HG03196 (cell line): ENCODE data around the gene CCSER1.

Source experiments
- ATAC-seq: cut with Tn5 transposase; IDR thresholded peaks from one replicate; pipeline ENCODE4 v1.9.1; 2021; ENCODE audit not compliant: unreplicated experiment

CCSER1 gene

DNA sequence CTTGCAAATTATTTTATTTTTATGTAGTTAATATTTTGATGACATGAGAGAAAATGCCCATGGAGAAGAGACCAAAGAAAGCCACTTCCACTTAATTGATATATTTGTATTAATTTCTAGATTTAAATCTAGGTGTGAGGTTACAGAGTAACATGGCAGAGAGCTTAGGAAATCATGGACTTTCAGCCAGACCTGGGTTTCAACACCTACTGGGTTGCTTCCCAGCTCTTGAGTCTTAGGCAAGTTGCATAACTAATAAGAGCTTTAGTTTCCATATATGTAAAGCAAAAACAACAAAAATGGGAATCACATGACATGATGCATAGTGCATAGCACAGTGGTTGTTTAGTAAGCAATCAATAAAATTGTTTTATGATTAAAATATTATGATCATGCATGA lies 413.3 kb downstream of the CCSER1 start:
- no peak for ATAC-seq

DNA sequence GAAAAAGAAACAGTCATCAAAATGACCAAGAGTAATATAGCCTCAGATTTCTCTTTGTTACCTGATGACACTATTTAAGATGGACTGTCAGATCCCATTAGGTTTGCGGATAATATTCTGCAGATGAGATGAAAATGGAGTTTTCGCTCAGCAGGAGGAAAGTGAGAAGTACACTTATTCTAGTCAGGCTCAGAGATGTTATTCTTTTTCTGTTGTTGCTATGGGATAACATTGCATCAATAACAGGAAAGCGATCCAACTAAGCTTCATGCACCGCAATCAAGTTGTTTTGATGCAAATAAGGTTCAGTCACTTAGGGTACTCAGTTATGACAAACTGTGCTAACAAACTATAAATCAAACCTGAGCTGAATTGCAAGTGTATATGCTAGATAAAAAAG lies 415.0 kb downstream of the CCSER1 start:
- no peak for ATAC-seq

DNA sequence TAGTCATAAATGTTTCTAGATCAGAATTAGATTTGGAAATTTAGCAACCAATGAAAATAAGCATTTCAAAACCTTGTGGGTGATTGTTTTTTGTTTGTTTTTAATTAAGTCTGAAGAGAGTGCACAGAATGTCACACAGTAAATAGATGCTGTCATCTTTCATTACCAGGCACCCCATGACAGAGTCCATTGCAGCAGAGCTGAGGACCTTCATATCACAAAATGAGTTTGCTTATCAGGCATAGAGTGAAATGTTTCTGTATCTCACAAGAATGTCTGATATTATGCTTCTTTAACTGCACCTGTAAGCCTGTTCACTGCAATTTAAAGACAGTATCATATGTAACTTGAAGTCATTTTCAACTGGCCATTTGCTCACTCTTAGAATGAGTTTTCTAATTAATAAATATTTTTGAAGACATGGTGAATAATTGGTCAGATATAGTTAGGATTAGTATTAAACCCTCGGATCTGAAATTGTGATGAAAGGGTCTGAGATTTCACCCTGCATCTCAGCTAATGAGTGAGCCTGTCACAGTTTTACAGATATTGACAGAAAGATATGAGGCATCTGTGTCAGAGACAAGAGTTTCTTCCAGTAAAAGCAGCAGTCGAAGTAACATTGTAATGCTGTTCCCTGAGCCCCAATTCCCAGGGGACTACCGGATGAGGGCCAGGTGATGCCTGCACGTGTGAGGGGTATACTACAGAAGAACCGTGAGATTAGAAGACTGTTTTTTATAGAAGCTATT lies 416.4 kb downstream of the CCSER1 start:
- no peak for ATAC-seq

DNA sequence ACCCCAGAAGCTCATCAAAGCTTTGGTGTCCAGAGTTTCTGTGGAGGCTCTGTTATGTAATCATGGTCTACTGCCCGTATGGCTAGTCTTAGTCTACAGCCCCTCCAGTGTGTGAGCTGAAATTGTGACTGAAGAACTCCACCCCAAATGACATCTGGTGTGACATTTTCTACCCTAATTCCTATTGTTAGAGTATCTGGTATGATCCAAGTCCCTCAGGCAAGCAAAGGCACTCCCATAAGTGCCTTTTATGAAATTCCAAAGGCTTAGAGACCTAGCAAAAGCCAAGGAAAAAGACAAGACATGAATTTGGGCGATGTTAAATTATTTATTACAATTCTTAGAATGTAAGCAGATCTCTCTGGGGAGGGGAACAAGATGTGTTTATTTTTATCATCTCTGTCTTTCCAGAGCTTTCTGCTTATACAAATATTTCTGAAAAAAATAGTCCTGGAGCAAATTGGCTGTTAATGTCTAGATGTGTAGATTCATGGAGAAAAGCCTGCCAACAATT lies 417.4 kb downstream of the CCSER1 start:
- ATAC-seq: no peak

DNA sequence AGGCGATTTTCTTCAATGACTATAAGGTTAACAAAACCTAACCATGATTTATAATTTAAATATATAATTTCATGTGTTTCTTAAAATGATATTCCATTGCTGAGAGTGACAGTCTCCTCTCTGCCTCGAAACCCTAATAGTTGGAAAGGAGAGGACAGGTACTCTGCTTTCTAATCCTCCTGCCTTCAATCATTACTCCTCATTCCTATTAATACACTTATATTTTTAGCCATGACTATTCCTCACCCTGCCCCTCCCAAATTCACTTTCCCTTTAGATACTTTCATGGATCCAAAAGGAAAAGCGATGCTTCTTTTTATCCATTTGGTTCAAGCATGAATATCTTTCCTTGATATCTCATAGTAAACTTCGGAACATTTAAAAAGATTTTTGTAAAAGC lies 418.2 kb downstream of the CCSER1 start:
- no peak for ATAC-seq

DNA sequence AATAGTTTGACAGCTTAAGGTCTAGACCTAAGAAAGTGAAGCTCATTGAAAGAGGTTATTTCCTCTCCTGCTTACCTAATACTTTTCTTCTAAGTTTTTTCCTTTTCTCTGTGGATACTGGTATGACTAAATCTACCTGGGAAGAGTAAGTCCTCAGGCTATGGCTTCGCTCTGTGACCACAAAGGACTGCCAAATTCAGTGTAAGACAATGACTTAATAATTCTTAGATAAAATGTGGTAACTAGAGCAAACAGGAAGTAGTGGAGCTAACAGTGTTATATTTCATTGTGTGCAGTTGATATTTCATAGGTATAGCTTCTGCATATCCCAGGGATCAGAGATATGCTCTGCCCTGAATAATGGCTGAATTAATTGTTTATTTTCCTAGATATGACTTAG lies 418.9 kb downstream of the CCSER1 start:
- ATAC-seq: no peak

DNA sequence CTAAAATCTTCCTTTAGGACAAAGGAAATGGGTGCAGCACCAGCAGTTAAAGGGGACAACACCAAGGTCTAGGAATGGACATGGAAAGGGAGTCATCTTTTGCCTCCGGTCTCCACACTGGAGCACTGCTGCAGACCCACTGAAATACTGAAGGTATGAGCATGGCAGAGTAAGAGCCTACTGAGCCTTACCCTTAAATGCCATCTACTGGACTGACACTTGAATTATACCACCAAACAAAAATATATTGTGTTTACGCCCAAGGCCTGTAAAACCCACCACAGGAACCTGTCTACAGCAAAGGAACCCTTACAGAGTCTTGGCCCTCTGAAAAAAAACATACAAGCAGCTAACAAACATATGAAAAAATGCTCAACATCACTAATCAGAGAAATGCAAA lies 443.4 kb downstream of the CCSER1 start:
- ATAC-seq: no peak

DNA sequence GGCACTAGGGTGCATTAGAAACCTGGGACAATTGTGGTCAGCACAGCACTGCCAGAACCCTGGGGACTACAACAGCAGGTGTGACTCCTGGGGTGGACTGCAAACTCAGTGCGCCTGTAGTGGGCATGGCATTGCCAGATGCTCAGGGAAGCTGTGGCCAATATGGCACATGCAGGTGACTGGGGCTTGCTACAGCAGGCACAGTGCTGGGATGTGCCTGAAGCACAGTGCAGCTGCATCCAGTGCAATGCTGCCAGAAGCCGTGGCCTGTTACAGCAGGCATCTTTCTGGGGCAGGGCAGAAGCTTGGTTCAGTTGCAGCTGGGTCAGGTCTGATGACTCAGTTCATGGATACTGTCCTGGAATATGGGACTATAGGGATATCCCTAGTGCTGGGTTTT lies 445.8 kb downstream of the CCSER1 start:
- no peak for ATAC-seq

DNA sequence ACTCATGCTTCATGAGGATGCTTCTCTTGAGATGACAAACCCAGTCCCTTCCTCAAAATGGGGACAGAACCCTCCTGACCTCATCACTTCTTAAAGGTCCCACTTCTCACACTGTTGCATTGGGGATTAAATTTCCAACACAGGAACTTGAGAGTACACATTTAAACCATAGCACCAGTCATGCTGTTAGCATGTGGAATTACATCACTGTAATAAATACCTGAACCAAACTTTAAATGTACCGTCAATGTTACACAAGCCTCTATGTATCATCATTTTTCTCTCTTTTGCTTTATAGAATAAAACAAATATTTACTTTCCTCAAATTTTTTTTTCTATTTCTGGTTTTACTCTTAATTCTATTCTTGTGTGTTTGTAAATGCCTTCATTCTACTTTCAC lies 448.2 kb downstream of the CCSER1 start:
- ATAC-seq: no peak

DNA sequence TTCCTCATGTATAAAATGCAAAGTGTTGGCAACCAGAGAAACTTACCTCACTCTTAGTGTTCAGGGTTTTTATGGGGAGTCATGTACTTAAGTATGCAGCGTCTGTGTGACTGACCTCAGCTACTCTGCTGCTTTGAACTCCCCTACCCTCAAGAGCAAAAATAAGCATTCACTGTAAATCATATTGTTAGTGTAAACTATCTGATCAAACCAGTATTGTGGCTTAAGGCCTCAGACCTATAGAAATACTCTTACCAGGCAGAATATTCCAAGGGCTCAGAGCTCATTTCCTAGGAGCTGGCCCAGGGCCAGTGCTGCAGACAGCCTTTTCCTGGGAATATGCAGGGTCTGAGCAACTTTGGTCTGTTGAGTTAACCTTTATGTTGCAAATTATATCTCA lies 453.1 kb downstream of the CCSER1 start:
- no peak for ATAC-seq

DNA sequence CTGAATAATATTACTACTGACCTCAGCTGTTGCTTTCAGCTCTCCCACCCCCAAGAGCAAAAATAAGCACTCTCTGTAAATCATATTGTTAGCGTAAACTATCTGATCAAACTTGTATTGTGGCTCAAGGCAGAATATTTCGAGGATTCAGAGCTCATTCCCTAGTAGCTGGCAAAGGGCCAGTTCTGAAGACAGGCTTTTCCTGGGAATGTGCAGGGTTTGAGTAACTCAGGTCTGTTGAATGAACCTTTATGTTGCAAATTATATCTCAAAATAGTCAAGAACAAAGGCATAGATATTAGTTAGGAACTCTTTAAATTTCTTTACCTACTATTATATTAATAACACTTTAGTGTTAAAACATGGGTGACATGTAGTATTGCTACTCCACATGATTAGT lies 454.9 kb downstream of the CCSER1 start:
- no peak for ATAC-seq

DNA sequence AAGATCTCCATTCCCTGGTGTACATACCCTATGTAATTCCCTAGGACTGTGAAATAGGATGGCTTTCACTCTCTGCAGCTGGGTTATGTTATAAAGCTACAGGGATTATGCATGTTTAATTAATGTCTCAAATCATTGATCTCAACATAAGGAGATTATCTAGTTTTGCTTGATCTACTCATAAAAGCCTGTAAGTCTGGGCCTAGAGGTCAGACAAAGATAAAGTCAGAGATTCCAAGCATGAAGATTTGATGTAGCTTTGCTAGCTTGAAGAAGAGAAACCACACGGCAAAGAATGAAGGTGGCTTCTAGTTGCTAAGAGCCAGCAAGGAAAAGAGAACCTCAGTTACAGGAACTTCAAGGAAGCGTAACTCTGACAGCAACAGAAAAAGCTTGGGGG lies 456.9 kb downstream of the CCSER1 start:
- no peak for ATAC-seq

DNA sequence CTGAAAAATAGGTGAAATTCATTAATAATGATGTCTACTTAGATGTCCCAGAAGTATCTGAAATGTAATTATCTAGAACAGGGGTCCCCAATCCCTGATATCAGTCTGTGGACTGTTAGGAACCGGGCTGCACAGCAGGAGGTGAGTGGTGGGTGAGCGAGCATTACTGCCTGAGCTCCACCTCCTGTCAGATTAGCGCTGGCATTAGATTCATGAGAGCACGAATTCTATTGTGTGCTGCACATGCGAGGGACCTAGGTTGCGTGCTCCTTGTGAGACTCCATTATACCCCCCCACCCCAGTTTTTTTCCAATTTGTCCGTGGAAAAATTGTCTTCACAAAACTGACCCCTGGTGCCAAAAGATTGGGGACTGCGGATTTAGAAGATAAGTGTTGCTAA lies 458.8 kb downstream of the CCSER1 start:
- no peak for ATAC-seq

DNA sequence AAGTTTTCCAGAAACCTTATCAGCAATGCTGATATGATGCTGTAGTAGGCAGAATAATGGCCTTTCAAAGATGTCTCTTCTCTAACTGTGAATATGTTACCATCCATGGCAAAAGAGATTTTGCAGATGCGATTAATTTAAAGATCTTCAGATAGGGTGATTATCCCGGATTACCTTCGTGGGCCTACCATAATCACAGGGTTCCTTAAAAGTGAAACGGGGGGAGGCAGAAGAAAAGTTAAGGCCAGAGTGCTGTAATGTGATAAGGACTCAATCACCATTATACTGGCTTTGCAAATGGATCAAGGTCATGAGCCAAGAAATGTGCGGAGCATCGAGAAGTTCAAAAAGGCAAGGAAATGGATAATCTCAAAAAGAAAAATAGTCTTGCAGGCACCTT lies 459.6 kb downstream of the CCSER1 start:
- ATAC-seq: no peak

DNA sequence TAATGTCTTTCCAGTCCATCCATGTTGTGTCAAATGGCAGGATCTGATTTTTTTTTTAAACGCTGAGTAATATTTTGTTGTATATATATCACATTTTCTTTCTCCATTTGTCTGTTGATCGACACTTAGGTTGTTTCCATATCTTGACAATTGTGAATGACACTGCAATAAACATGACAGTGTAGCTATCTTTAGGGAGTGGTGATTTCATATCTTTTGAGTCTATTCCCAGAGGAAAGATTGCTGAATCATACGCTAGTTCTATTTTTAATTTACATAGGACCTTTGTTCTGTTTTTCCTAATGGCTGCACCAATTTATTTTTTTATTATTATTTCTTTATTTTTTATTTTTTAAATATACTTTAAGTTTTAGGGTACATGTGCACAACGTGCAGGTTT lies 470.7 kb downstream of the CCSER1 start:
- ATAC-seq: no peak

DNA sequence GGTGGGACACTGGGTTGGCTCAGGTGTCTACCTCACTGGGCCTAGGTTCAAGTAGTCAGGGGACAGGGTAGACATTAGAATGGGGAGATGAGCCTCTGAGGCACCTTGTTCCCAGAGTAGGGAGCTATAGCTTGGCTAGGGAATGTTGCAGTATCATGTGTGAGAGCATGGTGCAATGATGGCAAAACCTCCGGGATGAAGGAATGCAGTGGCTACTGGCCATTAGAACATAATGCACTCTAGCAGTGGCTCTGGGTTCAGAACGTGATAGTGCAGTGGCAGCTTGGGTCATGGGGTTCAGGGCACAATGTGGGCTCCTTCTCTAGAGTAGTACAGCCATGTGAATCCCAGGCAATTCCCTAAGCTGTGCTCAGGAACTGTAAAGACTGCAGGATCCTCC lies 471.5 kb downstream of the CCSER1 start:
- ATAC-seq: no peak

DNA sequence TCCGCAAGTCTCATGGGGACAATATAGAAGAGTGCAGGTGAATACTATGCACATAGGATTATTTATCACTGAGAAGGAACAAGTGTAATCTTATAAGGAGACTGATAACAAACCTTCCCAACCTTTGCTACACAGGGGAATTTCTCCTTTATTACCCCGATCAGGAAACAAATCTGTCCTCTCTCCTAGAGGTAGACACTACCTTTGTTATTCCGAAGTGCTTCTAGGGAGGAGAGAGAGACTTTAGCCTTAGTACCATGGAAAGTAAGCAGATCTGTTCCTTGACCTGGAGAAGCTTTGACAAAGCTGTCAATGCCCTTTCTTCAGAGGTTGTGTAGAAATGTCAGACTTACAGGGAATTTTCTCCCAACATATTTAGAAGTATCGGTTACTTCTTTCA lies 475.5 kb downstream of the CCSER1 start:
- ATAC-seq: no peak

DNA sequence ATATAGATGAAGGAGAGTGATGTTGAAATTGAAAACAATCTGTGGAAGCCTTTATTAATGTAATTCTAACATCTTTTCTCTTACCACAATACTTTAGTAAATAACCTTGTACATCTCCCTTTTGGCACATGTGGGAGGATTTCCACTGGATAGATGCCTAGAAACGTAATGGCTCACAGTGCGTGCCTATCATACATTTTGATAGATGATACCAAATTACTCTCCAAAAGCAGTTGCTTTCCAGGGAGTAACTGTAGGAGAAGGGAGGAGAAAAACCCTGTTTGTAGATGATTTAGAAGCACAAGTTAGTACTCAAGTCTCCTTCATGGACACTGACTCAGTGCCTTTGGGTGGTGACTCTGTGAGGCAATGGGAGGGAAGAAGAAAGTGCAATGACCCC lies 476.3 kb downstream of the CCSER1 start:
- no peak for ATAC-seq

DNA sequence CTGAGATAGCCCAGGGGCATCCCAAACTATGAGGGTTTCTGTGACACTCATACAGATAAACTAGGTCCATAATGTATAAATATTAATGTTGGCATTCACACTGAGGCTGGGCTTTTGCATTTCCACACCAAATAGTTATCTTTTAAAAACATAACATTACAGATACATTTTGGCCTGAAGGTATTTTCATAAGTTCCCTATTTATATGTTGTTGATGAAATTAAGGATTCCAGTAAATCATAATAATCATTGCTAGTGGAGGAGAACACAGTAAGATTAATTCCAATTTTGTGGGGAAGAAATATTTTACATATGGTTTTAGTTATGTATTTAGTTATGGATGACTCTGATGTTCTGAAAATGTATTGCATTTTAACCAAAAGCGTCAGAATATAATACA lies 479.6 kb downstream of the CCSER1 start:
- ATAC-seq: no peak

DNA sequence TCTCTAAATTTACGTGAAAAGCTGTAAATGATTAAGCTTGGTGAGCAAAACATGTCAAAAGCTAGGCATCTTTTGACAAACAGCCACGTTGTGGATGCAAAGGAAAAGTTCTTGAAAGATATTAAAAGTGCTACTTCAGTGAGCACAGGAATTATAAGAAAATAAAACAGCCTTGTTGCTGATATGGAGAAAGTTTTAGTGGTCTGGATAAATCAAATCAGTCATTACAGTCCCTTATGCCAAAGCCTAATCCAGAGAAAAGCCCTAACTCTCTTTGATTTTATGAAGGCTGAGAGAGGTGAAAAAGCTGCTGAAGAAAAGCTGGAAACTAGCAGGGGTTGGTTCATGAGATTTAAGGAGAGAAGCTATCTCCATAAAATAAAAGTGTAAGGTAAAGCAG lies 487.2 kb downstream of the CCSER1 start:
- no peak for ATAC-seq

DNA sequence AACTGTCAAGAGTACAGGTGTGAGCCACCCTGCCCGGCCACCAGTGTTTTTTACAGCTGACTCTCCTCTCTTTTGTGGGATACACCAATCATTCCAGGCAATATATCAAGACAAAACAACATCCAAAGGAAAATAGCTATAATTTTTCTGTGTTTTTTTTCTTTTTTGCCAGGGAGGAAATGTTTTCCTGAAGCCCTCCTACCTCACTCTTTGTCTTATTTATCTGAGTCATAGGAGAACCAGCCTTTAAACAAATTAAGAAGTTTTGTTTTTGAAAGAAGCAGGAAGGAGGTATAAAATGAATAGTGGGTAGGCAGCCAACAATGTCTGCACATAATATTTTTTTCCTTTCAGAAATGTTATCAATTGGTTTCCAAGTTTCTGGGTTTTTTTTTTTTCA lies 493.9 kb downstream of the CCSER1 start:
- no peak for ATAC-seq

DNA sequence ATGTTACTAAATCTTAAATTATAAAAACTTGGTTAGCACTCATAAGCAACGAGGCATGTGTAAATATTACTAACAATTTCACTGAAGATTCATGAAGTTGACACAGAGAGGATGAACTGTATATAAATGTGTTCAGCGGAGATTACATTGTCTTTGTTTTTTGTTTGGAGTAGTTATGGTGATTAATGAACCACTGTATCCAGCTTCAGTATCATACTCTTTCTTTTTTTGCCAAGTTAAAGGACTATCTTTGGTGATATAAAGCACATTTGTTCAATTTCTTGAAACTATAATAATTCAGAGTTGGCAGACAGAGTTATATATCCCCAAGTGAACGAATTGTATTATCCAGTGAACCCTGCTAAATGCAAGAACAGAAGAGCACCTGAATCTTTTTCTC lies 497.6 kb downstream of the CCSER1 start:
- no peak for ATAC-seq

DNA sequence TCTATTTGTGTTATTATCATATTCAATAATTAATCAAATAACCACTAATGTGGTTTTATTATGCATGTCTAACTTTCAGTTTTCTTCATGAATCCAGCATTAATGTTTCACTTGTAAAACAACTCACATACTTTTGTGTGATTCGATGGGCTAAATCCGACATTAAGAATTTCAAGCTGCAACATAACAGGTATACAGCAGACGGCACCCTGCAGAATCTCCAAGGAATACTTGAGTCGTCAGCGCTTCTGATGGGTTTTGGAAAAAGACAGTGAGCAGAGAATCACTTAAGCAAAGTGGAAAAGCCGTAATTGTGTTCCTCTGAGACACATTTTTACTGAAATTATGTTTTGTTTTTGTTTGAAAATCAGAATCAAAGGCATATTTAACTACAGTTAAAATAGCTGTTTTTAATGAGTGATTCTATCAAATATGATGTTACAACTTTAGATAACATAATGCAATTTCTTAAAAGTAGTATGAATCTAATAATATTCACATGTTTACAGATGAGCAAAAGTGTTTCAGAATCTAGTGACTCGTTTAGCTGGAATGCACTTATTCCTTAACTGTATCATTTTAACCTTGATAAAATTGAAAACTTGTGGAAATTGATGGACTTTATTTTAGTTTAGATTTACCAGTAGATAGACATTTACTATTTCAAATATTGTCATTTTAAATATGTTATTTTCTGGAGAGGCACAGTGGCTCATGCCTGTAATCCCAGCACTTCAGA lies 514.8 kb downstream of the CCSER1 start:
- ATAC-seq: no peak
